SK-N-MC (cell line): ENCODE data around the gene RASSF8.

Experiments
- DNase-seq: peaks from one replicate; pipeline ENCODE4 v3.0.0-alpha.2; 2011; ENCODE audit warnings: low read depth, low spot score
- H3K27ac ChIP-seq: fragments of 200-600 bp; sonication (generic); 2 replicates; pipeline ENCODE4 v1.5.1; 2016; ENCODE audit warnings: mixed run types
- H3K36me3 ChIP-seq: fragments of 200-600 bp; sonication (generic); 2 replicates; pipeline ENCODE4 v1.6.1; 2017; ENCODE audit warnings: antibody characterized with exemption, low read length, mixed read lengths; ENCODE audit not compliant: insufficient read depth
- H3K4me3 ChIP-seq: fragments of 200-600 bp; sonication (generic); 2 replicates; pipeline ENCODE4 v1.5.1; 2016
- H3K9ac ChIP-seq: fragments of 200-600 bp; sonication (generic); 2 replicates; pipeline ENCODE4 v1.8.0; 2017; ENCODE audit warnings: mixed run types, mixed read lengths; ENCODE audit not compliant: insufficient read length
- H3K9me3 ChIP-seq: fragments of 200-600 bp; sonication (generic); 2 replicates; pipeline ENCODE4 v1.6.1; 2017; ENCODE audit warnings: low read depth, mild to moderate bottlenecking, antibody characterized with exemption, low read length, moderate library complexity, mixed read lengths
- EZH2 ChIP-seq: fragments of 200-600 bp; sonication (generic); IDR thresholded peaks from one replicate; pipeline ENCODE4 v1.6.1; 2017; ENCODE audit warnings: antibody characterized with exemption
- FOXP2 ChIP-seq: optimal IDR thresholded peaks from 2 replicates; pipeline ENCODE3; 2011; ENCODE audit warnings: mild to moderate bottlenecking, moderate library complexity; ENCODE audit not compliant: insufficient read depth; ENCODE audit errors: extremely low read length, control extremely low read depth
- POLR2AphosphoS5 ChIP-seq: IDR thresholded peaks from 2 replicates; pipeline ENCODE4 v1.6.1; 2012; ENCODE audit warnings: mild to moderate bottlenecking, low read depth, low read length, borderline replicate concordance

RASSF8 gene

GRCh38 chr12:25981597-25981996 is 23.1 kb downstream of the RASSF8 start:
- no peak for DNase-seq
- Histone ChIP-seq H3K4me3 (no peak overlapping the region), H3K36me3 (no peaks in the 10 kb centered on the region), H3K9ac (no peak overlapping the region), H3K27ac (no peak overlapping the region), H3K9me3 (no peaks in the 10 kb centered on the region)
- TF ChIP-seq POLR2AphosphoS5 = no peak
- no peak for TF ChIP-seq FOXP2
- TF ChIP-seq EZH2 = no peak

DNA sequence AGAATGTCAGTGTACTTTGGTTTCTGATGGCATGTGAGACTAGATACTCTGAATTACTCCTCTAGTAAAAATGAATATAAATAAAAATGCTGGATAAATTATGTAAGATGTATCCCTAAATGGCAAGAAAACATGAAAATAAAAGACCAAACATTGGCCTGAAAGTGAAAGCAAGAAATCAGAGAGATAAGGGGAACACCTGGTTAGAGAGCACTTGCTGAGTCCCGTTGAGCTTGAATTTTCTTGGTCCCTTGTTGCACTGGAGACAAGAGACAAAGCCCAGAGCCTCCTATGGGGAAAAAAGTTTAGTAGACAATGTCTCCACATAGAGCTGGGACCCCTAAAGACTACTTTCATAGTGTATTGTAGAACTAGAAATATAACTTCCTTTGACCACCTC is 23.9 kb downstream of the RASSF8 start:
- Histone ChIP-seq H3K9me3 (no peaks in the 10 kb centered on the region), H3K36me3 (no peaks in the 10 kb centered on the region), H3K27ac (no peak overlapping the region), H3K9ac (no peak overlapping the region), H3K4me3 (no peak overlapping the region)
- TF ChIP-seq FOXP2 (no peak), EZH2 (no peak), POLR2AphosphoS5 (no peak)
- no peak for DNase-seq

- H3K9me3 ChIP-seq = no peaks in the 10 kb centered on the region
- no peaks in the 10 kb centered on the region for H3K36me3 ChIP-seq
- no peak for TF ChIP-seq POLR2AphosphoS5
- TF ChIP-seq FOXP2 = no peak
- no peak for TF ChIP-seq EZH2
- H3K9ac ChIP-seq = no peak overlapping the region
- no peak for DNase-seq
- no peak overlapping the region for H3K27ac ChIP-seq
- no peak overlapping the region for H3K4me3 ChIP-seq
Measured at GRCh38 chr12:25983625-25984024, 25.1 kb downstream of the RASSF8 start.

GRCh38 chr12:25984759-25985158 is 26.3 kb downstream of the RASSF8 start:
- no peak overlapping the region for H3K4me3 ChIP-seq
- H3K27ac ChIP-seq = no peak overlapping the region
- TF ChIP-seq POLR2AphosphoS5 (no peak), FOXP2 (no peak), EZH2 (no peak)

DNA sequence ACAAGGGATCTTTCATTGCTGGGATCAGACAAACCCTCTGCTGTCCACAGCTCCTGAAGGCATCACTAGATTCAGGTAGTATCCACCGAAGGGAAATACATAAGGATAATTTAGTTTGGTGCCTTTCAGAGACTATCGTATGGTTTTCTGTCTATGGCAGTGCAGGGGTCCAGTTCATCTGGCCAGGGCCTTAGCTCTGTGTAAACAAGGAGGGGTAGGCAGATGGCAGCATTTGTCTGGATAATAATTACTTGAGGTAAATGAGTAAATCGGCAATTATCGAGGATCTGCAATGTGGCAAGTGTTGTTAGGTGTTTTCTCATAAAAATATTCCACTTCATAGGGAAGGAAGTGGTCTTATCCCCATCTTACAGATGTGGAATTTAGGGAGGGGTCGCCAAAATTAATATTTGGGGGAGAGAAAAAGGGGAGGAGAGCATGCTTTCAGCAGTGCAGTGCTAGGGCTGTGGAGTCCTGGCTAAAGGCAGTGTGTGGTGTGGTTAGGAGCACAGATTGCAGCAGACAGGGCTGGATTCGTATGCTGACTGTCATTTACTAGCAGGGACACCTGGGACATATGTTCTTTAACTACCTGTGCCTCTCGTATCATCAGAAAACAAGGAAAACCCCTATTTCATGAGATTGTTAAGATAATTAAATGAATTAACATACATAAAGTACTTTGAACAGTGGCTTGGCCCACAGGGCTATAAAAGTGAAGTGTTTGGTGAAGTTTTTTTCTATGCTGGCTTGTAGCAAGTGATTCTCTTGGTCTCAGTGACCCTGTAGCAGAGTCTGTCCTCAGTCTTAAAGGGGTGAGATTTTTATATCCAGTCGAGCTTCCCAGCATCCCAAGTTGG is 27.1 kb downstream of the RASSF8 start:
- DNase-seq = no peak
- TF ChIP-seq FOXP2 (no peak), POLR2AphosphoS5 (no peak), EZH2 (no peak)
- Histone ChIP-seq H3K27ac (no peak overlapping the region), H3K9me3 (no peaks in the 10 kb centered on the region), H3K4me3 (no peak overlapping the region), H3K9ac (no peak overlapping the region), H3K36me3 (no peaks in the 10 kb centered on the region)

More at GRCh38 chr12:25984759-25985158, 26.3 kb downstream of the RASSF8 start:
- Histone ChIP-seq H3K9ac (no peak overlapping the region), H3K9me3 (no peaks in the 10 kb centered on the region), H3K36me3 (no peaks in the 10 kb centered on the region)
- no peak for DNase-seq

DNA sequence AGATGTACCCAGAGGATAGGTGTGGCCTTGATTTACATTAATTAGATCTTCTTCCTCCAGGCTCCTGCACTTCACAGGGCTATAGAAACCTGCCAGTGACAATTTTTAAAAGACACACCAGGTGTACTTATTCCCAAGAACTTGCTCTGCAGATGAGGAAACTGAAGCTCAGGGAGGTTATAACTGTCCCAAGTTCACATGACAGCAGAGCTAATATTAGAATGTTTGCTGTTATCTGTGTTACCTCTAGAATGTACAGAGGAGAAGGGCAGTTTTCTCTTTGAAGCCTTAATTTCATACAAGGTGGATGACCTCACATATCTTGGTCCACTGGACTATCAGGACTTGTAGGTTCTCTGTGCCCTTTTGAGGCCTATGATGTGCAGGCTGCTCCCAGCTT is 27.7 kb downstream of the RASSF8 start:
- Histone ChIP-seq H3K4me3 (no peak overlapping the region), H3K27ac (no peak overlapping the region), H3K9ac (no peak overlapping the region), H3K9me3 (no peaks in the 10 kb centered on the region), H3K36me3 (no peaks in the 10 kb centered on the region)
- TF ChIP-seq POLR2AphosphoS5 = no peak
- no peak for TF ChIP-seq EZH2
- TF ChIP-seq FOXP2 = no peak
- DNase-seq = no peak

DNA sequence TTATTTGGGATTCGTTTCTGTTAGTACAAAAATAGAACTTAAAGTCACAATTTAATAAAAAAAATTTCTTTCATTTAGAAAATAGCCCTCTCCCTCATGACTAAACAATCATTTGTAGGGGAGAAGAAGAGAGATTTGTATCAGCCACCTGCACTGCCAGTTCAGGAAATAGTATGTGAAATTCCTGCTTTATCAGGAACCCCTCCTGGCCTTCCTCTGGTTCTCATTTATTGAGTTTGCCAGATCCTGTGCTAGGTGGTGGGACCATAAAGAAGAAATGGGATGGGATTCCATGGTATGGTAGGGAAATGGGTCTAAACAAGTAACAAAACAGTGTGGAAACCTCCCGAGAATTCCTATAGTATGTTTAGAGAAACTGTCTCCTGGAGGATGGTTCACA is 30.0 kb downstream of the RASSF8 start:
- H3K27ac ChIP-seq = no peak overlapping the region
- no peak for DNase-seq
- no peaks in the 10 kb centered on the region for H3K9me3 ChIP-seq
- H3K36me3 ChIP-seq = no peaks in the 10 kb centered on the region
- no peak for TF ChIP-seq FOXP2
- TF ChIP-seq POLR2AphosphoS5 = no peak
- TF ChIP-seq EZH2 = no peak
- no peak overlapping the region for H3K9ac ChIP-seq
- no peak overlapping the region for H3K4me3 ChIP-seq

DNA sequence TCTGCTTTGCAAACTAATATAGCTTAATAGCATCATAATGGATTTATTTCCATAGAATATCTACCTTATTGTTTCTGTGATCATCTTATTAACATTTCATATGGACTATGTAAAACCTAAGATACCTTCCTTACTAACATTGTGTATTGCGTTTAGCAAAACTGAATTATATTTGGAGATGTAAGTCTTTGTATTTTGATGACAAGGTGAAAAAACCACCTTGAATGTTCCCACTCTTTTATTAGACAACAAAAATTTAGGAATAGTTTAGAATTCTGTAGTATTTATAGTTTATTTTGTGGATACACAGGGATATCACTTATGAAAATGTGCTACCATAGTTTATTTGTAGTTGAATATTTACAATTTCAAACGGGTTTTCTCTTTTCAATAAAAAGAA is 32.0 kb downstream of the RASSF8 start:
- H3K36me3 ChIP-seq = no peaks in the 10 kb centered on the region
- TF ChIP-seq FOXP2 (no peak), EZH2 (no peak), POLR2AphosphoS5 (no peak)
- DNase-seq = no peak
- H3K4me3 ChIP-seq = no peak overlapping the region
- no peak overlapping the region for H3K27ac ChIP-seq
- H3K9me3 ChIP-seq = no peaks in the 10 kb centered on the region
- no peak overlapping the region for H3K9ac ChIP-seq

DNA sequence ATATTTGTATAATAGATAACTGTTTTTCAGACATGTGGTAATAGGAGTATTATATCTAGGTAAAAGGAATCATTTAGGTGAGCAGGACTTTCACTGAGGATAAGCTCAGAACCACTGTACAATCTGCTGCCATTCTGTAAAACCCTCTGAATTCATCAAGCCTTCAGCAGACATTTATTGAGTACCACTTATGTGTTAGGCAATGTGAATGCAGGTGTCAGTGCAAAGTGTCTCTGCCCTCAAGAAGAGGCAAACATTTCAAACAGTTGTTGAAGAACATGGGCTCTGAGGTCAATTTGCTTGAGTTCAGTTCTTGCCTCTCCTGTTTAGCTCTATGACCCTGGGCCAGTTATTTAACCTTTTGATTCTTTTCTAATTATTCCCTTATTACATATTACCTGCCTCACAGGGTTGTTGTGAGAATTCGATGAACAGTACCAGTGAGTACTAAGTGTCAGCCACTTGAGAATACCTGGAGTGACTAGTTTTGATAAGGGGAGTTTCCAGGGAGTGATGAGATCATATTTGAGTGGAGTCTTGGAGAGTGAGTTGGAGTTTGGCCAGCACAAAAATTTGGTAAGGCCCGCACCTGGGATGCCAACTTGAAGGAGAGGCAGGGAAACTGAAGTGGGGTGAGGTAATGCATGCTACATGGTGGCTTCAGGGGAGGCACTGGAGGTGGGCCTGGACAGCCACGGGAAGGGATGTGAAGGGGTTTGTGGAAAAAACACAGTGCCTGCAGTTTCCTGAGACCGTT is 33.7 kb downstream of the RASSF8 start:
- TF ChIP-seq POLR2AphosphoS5 (no peak), EZH2 (no peak), FOXP2 (no peak)
- Histone ChIP-seq H3K9me3 (no peaks in the 10 kb centered on the region), H3K27ac (no peak overlapping the region), H3K36me3 (no peaks in the 10 kb centered on the region), H3K4me3 (no peak overlapping the region), H3K9ac (no peak overlapping the region)
- no peak for DNase-seq
